T-cell (primary cell): Measurements from ENCODE around the gene PPP4C. TPM values are rescaled to one million over a fixed set of nuclear protein-coding genes. Genes with fewer than 3 reads are reported as not detected.
A peak's percentile ranks its signal among the peaks of the same experiment; 100 is the strongest.

Experiments used
- ATAC-seq, 4 experiments: fragments of 200-7000 bp in 3 of 4; fragments of 150-1000 bp in 1 of 4; cut with Tn5 transposase; replicated peaks in 1 of 4; 1 replicate in 3 of 4; 2 replicates in 1 of 4; pipeline ENCODE4 v1.10.0; 2021; ENCODE audit warnings: moderate library complexity in 3 of 4, mild to moderate bottlenecking in 2 of 4, moderate number of reproducible peaks in 1 of 4
- CTCF ChIA-PET, 2 donors: fragments of 300-600 bp; sonication (Branson Sonifier 250); formaldehyde crosslinking; loops; one replicate each; lab custom pipeline; 2022; ENCODE audit warnings: antibody characterized with exemption in 2 of 2; lab: Charles Lee
- POLR2A ChIA-PET, 2 donors: fragments of 300-600 bp; sonication (Branson Sonifier 250); formaldehyde crosslinking; loops; one replicate each; lab custom pipeline; 2022; ENCODE audit warnings: antibody characterized with exemption in 2 of 2; lab: Charles Lee
- DNase-seq, 35 experiments: peaks; one replicate each; pipeline versions ENCODE4 v3.0.0 to v3.0.0-alpha.2; 2013 to 2023
- H3K27ac ChIP-seq: one replicate; pipeline ENCODE4 v1.5.1; 2013; ENCODE audit warnings: low read length
- H3K27me3 ChIP-seq, 2 experiments: replicated peaks in 1 of 2; 1 replicate in 1 of 2; 2 replicates in 1 of 2; pipeline versions ENCODE4 v1.6.1 to v1.7.0; 2013; ENCODE audit warnings: low read length in 1 of 2, mixed read lengths in 1 of 2; ENCODE audit not compliant: control insufficient read depth in 2 of 2, insufficient read depth in 2 of 2; ENCODE audit errors: extremely low read depth in 1 of 2
- H3K36me3 ChIP-seq, 2 donors: 1 replicate in 1 of 2; 2 replicates in 1 of 2; pipeline versions ENCODE4 v1.6.1 to v1.7.0; 2013; ENCODE audit warnings: low read length in 1 of 2; ENCODE audit not compliant: control insufficient read depth in 2 of 2, insufficient read depth in 1 of 2; ENCODE audit errors: extremely low read depth in 1 of 2
- H3K4me1 ChIP-seq, 2 experiments: 1 replicate in 1 of 2; 2 replicates in 1 of 2; pipeline versions ENCODE4 v1.6.1 to v1.7.0; 2013; ENCODE audit warnings: low read length in 2 of 2, mixed read lengths in 1 of 2; ENCODE audit not compliant: insufficient read depth in 2 of 2, control insufficient read depth in 1 of 2; ENCODE audit errors: extremely low read depth in 1 of 2
- H3K4me3 ChIP-seq, 2 donors: 1 replicate in 1 of 2; 2 replicates in 1 of 2; pipeline versions ENCODE4 v1.5.1 to v1.7.0; 2013; ENCODE audit warnings: mild to moderate bottlenecking in 2 of 2, low read length in 1 of 2, moderate library complexity in 1 of 2; ENCODE audit not compliant: control insufficient read depth in 1 of 2; ENCODE audit errors: extremely low read depth in 1 of 2
- H3K9me3 ChIP-seq: 2 replicates; pipeline ENCODE4 v1.7.0; 2013
- H3K27ac Mint-ChIP-seq, 2 donors: one replicate each; pipeline ENCODE4 v1.8.0; 2020 to 2021; ENCODE audit warnings: mild to moderate bottlenecking in 2 of 2, mixed read lengths in 2 of 2
- H3K27me3 Mint-ChIP-seq, 2 donors: one replicate each; pipeline ENCODE4 v1.8.0; 2021 to 2022; ENCODE audit warnings: mixed read lengths in 2 of 2
- H3K36me3 Mint-ChIP-seq: one replicate; pipeline ENCODE4 v1.8.0; 2021; ENCODE audit warnings: mixed read lengths
- H3K4me1 Mint-ChIP-seq, 3 donors: one replicate each; pipeline ENCODE4 v1.8.0; 2020 to 2022; ENCODE audit warnings: mixed read lengths in 3 of 3, mild to moderate bottlenecking in 1 of 3
- H3K4me3 Mint-ChIP-seq, 3 donors: one replicate each; pipeline ENCODE4 v1.8.0; 2020 to 2022; ENCODE audit warnings: mild to moderate bottlenecking in 3 of 3, mixed read lengths in 3 of 3, moderate library complexity in 3 of 3
- H3K9me3 Mint-ChIP-seq, 3 donors: one replicate each; pipeline ENCODE4 v1.8.0; 2020 to 2022; ENCODE audit warnings: mixed read lengths in 3 of 3
- WGBS: methylation state at CpG from one replicate; pipeline ENCODE4 v1.1.5; 2013; ENCODE audit warnings: missing lambda C conversion rate; ENCODE audit not compliant: insufficient coverage; 5-methylcytosine and 5-hydroxymethylcytosine counted together
- total RNA-seq, 35 experiments: library from RNA in 6 of 35; stranded (reverse) in 6 of 35; fragments of 120-200 nt in 1 of 35; gene quantifications; one replicate each; pipeline versions ENCODE4 v1.2.1 to v1.2.4 and lab custom pipeline; 2013 to 2026

PPP4C gene
- total RNA-seq (100 to 1,000 TPM in 2 of 5 donors, 10 to 100 TPM in 3; 71.2 to 110 (median 97.9) TPM), total RNA-seq (lab: John Stamatoyannopoulos, UW) (55.5 to 151 (median 81.4) reads per million in 29 experiments)
- 52.8 TPM for total RNA-seq (2013)

DNA sequence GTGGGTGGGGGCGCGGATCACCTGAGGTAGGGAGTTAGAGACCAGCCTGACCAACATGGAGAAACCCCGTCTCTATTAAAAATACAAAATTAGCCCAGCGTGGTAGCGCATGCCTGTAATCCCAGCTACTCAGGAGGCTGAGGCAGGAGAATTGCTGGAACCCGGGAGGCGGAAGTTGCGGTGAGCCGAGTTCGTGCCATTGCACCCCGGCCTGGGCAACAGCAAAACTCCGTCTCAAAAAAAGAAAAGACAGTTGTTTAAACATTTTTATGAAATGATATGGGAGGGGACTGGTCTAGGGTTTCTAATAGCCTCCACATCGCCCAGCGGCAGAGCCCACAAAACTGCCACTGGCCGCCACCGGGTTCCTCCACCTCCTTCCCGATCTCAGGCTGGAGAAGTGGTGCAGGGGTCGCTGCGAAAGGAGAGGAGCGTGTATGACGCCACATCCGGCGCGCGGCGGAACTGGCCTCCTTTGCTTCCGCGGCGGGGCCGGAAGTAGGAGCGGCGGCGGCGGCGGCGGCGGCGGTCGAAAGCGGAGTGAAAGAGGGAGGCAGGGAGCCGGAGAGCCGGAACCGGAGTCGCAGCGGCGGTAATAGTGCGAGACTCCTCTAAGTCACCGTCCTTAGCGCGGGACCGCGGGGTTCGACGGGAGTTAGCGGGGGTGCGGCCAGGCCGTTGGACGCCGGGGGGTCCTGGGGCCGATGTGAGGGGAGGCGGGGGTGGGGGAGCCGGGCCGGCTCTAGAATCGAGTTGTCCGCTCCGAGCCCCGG, at the start of gene PPP4C:
PPP4C (plus strand) TSS at position 492 of the 773 bp plus-strand sequence. CDS start 384 bp downstream, outside the sequence.
- DNase-seq = peak; percentile 76 to 95 (median 88)
- Mint-ChIP-seq H3K27me3 (no peaks in the 10 kb centered on the region), H3K27ac (peak within 1 kb of the TSS; percentile 91 to 92), H3K36me3 (peaks cover 28% of the 10 kb centered on the region), H3K4me3 (peak within 1 kb of the TSS; percentile 90 to 96 (median 93)), H3K9me3 (no peaks in the 10 kb centered on the region), H3K4me1 (peaks cover 38 to 47% (median 43%) of the 10 kb centered on the region in 3 donors)
- CTCF ChIA-PET = interaction anchor here in 1 of 2 donors (0.9 to 1.2 kb wide), 2 partner anchors 14 to 16 kb away, joined by 3 to 5 read pairs; partner anchors contain the start of gene TBX6
- ATAC-seq = peak; percentile 86 to 95 (median 92)
- POLR2A ChIA-PET = interaction anchor here (0.6 to 1.4 kb wide), 3 partner anchors 10 to 423 kb away, joined by 3 to 6 read pairs (median 4); partner anchors contain the start of gene ALDOA (in 1 of the 2)
- no peaks in the 10 kb centered on the region for H3K9me3 ChIP-seq
- no peaks in the 10 kb centered on the region for H3K27me3 ChIP-seq
- H3K27ac ChIP-seq = peak within 1 kb of the TSS; percentile 68
- H3K4me1 ChIP-seq = peaks cover 13 to 46% of the 10 kb centered on the region in 2 experiments
- peak within 1 kb of the TSS; percentile 87 to 91 for H3K4me3 ChIP-seq
- H3K36me3 ChIP-seq = peaks cover 7 to 47% of the 10 kb centered on the region in 2 donors
- WGBS = under 1% methylated on average over 50 of the region's 67 CpGs

DNA sequence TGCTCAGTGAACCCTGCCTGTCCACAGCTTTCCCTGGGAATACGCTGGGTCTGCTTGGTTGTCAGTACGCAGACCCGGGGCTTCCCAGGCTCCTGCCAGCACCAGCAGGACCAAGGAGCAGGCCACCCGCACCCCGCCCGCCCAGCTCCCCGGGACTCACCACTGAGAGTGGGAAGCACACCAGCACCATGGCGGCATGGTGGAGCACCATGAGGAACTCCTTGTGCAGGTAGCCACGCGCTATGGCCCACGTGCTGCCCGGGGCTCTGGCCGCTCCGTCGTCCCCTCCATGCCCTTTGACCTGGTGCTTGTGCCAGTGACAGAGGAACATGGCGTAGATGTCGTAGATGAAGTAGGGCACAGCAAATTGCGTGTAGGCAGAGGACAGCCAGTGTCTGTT, 49.3 kb upstream of the PPP4C start:
- peaks cover 0 to 85% of the 10 kb centered on the region in 2 experiments for H3K27me3 ChIP-seq
- Mint-ChIP-seq H3K4me3 (no peak overlapping the region), H3K9me3 (no peaks in the 10 kb centered on the region), H3K27me3 (peaks cover 31 to 46% of the 10 kb centered on the region in 2 donors), H3K27ac (peak overlapping the region in 1 of 2 donors; percentile 7), H3K36me3 (no peaks in the 10 kb centered on the region), H3K4me1 (peaks cover 1 to 12% (median 11%) of the 10 kb centered on the region in 3 donors)
- H3K4me3 ChIP-seq = no peak overlapping the region
- 88% methylated on average over 18 of the region's 18 CpGs for WGBS
- no peaks in the 10 kb centered on the region for H3K36me3 ChIP-seq
- peaks cover under 1 to 24% of the 10 kb centered on the region in 2 experiments for H3K4me1 ChIP-seq
- DNase-seq (no peak), ATAC-seq (no peak)
- no peaks in the 10 kb centered on the region for H3K9me3 ChIP-seq
- POLR2A ChIA-PET = no interaction called here
- CTCF ChIA-PET = no interaction called here
- H3K27ac ChIP-seq = no peak overlapping the region

DNA sequence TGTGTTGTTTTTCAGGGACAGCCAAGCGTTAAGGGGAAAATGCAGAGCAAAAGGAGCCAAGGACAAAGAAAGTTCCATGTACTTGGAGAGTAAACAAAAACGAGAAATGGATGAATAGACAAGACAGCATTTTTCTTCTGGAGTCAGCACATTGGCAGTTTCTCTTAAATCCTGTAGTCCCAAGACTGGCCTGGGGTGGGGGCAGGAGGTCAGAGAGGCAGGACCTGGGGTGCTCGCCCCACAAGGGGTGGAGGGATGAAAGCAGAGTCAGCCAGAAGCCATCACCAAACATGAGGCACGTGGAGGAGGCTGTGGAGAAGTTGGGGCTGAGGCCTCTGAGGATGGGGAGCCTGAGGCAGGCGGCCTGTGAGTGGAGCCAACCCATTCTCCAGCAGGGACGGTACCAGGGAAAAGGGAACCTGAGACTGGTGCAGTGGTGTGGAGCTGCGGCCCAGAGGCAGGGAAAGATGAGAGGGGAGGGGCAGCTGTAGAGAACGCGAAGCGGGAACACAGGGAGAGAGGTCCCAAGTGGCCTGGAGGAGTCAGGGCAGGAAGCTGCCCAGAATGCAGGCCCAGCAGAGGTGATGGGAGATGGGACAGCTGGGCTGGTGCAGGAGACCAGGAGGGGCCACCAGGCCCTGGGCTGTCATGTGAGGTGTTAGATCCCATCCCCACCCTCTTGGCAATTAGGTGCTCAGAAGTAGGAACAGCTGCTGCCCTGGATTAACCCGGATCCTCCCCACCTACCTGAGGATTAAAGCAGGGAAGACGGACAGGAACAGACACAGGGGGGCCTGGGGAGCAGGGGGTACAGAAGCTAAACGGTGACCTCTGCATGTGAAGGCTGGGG, 48.0 kb upstream of the PPP4C start:
- no peak overlapping the region for H3K4me3 ChIP-seq
- H3K4me3 Mint-ChIP-seq = no peak overlapping the region
- no peak for ATAC-seq
- H3K27me3 Mint-ChIP-seq = peaks cover 37 to 55% of the 10 kb centered on the region in 2 donors
- H3K27ac ChIP-seq = no peak overlapping the region
- H3K4me1 ChIP-seq = peaks cover 0 to 22% of the 10 kb centered on the region in 2 experiments
- WGBS = 66% methylated on average over 8 of the region's 13 CpGs
- no peaks in the 10 kb centered on the region for H3K9me3 Mint-ChIP-seq
- POLR2A ChIA-PET = no interaction called here
- H3K36me3 Mint-ChIP-seq = no peaks in the 10 kb centered on the region
- CTCF ChIA-PET = interaction anchor here (0.6 to 0.7 kb wide), 3 partner anchors 12 to 386 kb away, joined by 3 to 5 read pairs (median 3); no protein-coding TSS in a partner anchor
- DNase-seq = no peak
- H3K27me3 ChIP-seq = peaks cover 0 to 93% of the 10 kb centered on the region in 2 experiments
- H3K27ac Mint-ChIP-seq = no peak overlapping the region
- H3K36me3 ChIP-seq = no peaks in the 10 kb centered on the region
- no peaks in the 10 kb centered on the region for H3K9me3 ChIP-seq
- peaks cover 5 to 19% (median 12%) of the 10 kb centered on the region in 3 donors for H3K4me1 Mint-ChIP-seq

DNA sequence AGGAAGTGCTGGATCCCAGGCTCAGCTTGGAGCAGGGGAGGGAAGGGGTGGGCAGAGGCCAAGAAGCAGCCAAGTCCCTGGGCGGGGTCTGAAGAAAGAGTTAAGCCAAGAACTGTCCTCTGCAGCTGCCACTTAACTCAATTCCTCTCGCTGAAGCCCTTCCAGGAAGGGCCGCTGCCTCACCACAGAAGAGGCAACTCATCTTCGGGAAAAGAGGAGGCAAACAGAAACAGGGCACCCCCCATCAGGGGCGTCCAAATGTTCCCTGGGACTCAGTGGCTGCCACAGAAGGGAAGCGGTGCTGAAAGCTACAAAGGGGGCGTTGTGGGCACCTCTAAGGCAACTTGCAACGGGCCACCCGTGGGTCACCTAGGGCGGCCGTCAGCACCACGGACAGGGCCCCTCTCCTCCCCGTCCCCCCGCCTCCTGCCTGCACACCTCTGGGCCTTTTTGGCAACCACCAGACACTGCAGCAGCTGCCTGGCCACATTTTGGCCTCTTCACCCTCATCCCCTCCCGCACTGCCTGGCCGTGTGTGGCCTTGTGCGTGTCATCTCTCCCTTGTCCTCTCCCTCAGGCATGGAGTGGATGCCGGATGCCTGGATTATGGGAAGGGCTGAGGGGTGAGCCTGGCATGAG, 47.2 kb upstream of the PPP4C start:
- Histone ChIP-seq H3K4me1 (peaks cover 0 to 22% of the 10 kb centered on the region in 2 experiments), H3K27ac (no peak overlapping the region), H3K9me3 (no peaks in the 10 kb centered on the region), H3K36me3 (no peaks in the 10 kb centered on the region), H3K27me3 (peaks cover 0 to 95% of the 10 kb centered on the region in 2 experiments), H3K4me3 (no peak overlapping the region)
- Mint-ChIP-seq H3K4me1 (peaks cover 5 to 19% (median 12%) of the 10 kb centered on the region in 3 donors), H3K27me3 (peaks cover 37 to 57% of the 10 kb centered on the region in 2 donors), H3K36me3 (no peaks in the 10 kb centered on the region), H3K27ac (no peak overlapping the region), H3K4me3 (no peak overlapping the region), H3K9me3 (no peaks in the 10 kb centered on the region)
- CTCF ChIA-PET = interaction anchor here (0.6 to 0.7 kb wide), 3 partner anchors 12 to 387 kb away, joined by 3 to 5 read pairs (median 3); no protein-coding TSS in a partner anchor
- ATAC-seq (peak in 1 of 4 experiments; percentile 37), DNase-seq (peak in 2 of 35 experiments; percentile 18 to 40)
- POLR2A ChIA-PET = no interaction called here
- WGBS = 25% methylated on average over 13 of the region's 18 CpGs

DNA sequence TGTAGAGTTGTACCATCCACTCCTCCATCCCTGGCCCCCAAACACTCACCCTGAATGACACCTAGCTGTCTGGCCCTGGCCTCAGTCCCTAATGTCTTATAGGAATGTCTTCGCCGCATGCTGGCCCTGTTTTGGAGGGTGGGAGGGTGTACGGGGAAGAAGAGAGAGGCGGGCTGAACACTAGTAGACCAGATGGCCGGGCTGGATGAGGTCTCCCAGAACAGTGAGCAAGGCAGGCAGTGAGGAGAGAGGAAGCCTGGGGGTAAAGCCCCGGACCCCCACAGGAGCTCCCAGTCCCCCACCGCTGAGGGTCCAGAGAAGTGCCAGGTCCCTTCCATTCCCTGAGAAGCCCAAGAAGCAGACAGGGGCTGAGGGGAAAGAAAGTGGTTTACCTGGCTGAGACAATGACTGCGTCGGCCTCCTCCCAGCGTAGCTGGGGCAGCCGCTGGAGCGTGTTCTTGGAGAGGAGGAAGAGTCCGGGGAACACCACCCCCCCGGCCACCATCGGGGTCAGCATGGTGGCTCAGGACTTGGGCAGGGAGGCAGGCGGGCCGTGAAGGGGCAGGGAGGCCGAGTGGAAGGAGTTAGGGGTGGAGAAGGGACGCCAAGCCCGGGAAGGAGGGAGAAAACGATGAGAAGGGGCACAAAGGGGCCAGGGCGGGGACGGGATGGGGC, 45.6 kb upstream of the PPP4C start:
- H3K9me3 ChIP-seq = no peaks in the 10 kb centered on the region
- CTCF ChIA-PET = no interaction called here
- Mint-ChIP-seq H3K4me1 (peaks cover 5 to 19% (median 12%) of the 10 kb centered on the region in 3 donors), H3K27ac (no peak overlapping the region), H3K36me3 (no peaks in the 10 kb centered on the region), H3K9me3 (no peaks in the 10 kb centered on the region), H3K27me3 (peaks cover 40 to 60% of the 10 kb centered on the region in 2 donors), H3K4me3 (peak overlapping the region in 1 of 3 donors; percentile 66)
- H3K4me1 ChIP-seq = peaks cover 0 to 22% of the 10 kb centered on the region in 2 experiments
- H3K36me3 ChIP-seq = no peaks in the 10 kb centered on the region
- ATAC-seq (no peak), DNase-seq (no peak)
- WGBS = 25% methylated on average over 21 of the region's 23 CpGs
- POLR2A ChIA-PET = no interaction called here
- H3K27ac ChIP-seq = no peak overlapping the region
- H3K4me3 ChIP-seq = no peak overlapping the region
- peaks cover 0 to 97% of the 10 kb centered on the region in 2 experiments for H3K27me3 ChIP-seq
